C4-2B (cell line): ENCODE data around the gene TMUB1.

Source experiments
- ZFX ChIP-seq: fragments of 450-650 bp; IDR thresholded peaks from 2 replicates; pipeline ENCODE4 v1.6.1; 2017
- TF ChIP-seq, protein P1 (sequence below): fragments of 450-650 bp; conservative IDR thresholded peaks from 2 replicates; pipeline ENCODE4 v1.5.1; 2017; ENCODE audit warnings: mild to moderate bottlenecking

DNA sequence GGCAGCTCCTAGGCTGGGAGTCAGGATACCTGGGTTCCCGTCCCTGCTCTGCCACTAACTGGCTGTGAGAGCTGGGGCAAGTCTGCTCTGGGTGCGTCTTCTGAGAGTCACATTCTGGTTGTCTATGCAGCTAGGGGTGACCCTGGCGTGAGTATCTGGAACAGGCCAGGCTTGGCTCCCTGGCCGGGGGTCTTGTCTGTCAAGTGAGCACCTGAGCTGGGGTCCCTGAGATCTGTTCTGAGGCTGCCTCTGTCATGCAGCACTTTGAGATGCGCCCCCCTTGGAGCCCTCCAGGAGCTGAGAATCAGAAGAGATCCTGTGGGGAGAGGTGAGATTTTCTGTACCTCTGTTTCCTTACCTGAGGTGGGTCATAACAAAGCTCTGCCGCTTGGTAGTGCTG is 10.5 kb upstream of the TMUB1 start:
- TF ChIP-seq, protein P1, sequence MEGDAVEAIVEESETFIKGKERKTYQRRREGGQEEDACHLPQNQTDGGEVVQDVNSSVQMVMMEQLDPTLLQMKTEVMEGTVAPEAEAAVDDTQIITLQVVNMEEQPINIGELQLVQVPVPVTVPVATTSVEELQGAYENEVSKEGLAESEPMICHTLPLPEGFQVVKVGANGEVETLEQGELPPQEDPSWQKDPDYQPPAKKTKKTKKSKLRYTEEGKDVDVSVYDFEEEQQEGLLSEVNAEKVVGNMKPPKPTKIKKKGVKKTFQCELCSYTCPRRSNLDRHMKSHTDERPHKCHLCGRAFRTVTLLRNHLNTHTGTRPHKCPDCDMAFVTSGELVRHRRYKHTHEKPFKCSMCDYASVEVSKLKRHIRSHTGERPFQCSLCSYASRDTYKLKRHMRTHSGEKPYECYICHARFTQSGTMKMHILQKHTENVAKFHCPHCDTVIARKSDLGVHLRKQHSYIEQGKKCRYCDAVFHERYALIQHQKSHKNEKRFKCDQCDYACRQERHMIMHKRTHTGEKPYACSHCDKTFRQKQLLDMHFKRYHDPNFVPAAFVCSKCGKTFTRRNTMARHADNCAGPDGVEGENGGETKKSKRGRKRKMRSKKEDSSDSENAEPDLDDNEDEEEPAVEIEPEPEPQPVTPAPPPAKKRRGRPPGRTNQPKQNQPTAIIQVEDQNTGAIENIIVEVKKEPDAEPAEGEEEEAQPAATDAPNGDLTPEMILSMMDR = no peak
- TF ChIP-seq ZFX = no peak
